ENCODE measurements around the gene IPO11.

GRCh38 chr5:62504129-62504528 is 91.6 kb downstream of the IPO11 start:
- TF ChIP-seq CTCF (IDR thresholded peaks at IDR 0.05; ENCODE audit: low read depth, low read length, missing input control) (no peak), TAF1 (conservative IDR thresholded peaks at IDR 0.05) (no peak), MAX (IDR thresholded peaks at IDR 0.05) (no peak)

Data from liver (tissue), 3 donors.